Loucy (cell line): ENCODE measurements around the gene PDGFD.

Experiments used
- EZH2phosphoT487 ChIP-seq: fragments of 200-600 bp; IDR thresholded peaks from 2 replicates; pipeline ENCODE4 v1.6.1; 2018; ENCODE audit warnings: antibody characterized with exemption, mild to moderate bottlenecking, moderate library complexity, borderline replicate concordance
- TF ChIP-seq, protein P1 (sequence below): fragments of 200-600 bp; sonication (generic); conservative IDR thresholded peaks from 2 replicates; pipeline ENCODE4 v1.5.1; 2014; ENCODE audit warnings: mild to moderate bottlenecking, antibody characterized with exemption, low read length

DNA sequence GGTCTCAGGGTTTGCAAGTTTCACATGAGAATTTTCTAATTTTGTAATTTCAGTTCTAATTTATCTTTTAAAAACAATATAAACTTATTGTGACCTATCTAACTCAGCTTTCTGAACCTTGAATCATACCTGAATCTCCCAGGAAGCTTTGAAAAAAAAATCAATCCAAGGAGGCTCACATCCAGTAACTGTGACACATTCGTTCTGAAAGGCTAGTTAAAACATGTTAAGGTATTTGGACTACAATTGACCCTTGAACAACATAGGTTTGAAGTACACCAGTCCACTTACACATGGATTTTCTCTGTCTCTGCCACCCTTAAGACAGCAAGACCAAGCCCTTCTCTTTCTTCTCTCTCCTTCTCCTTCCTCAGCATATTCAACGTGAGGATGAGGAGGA is 87.5 kb downstream of the PDGFD start:
- TF ChIP-seq, protein P1, sequence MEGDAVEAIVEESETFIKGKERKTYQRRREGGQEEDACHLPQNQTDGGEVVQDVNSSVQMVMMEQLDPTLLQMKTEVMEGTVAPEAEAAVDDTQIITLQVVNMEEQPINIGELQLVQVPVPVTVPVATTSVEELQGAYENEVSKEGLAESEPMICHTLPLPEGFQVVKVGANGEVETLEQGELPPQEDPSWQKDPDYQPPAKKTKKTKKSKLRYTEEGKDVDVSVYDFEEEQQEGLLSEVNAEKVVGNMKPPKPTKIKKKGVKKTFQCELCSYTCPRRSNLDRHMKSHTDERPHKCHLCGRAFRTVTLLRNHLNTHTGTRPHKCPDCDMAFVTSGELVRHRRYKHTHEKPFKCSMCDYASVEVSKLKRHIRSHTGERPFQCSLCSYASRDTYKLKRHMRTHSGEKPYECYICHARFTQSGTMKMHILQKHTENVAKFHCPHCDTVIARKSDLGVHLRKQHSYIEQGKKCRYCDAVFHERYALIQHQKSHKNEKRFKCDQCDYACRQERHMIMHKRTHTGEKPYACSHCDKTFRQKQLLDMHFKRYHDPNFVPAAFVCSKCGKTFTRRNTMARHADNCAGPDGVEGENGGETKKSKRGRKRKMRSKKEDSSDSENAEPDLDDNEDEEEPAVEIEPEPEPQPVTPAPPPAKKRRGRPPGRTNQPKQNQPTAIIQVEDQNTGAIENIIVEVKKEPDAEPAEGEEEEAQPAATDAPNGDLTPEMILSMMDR, result no peak
- TF ChIP-seq EZH2phosphoT487, result no peak
